Esophagus squamous epithelium (tissue), 5 donors: ENCODE measurements around the gene AK8. TPM values are rescaled to one million over a fixed set of nuclear protein-coding genes. Genes with fewer than 3 reads are reported as not detected.
A peak's percentile ranks its signal among the peaks of the same experiment; 100 is the strongest.

Experiments
- DNase-seq: peaks from one replicate; lab custom pipeline; 2025; lab: John Stamatoyannopoulos, UW
- H3K27ac ChIP-seq, 4 donors: fragments of 200-600 bp; sonication (generic); one replicate each; pipeline ENCODE4 v1.5.1; 2016 to 2019; ENCODE audit warnings: mild to moderate bottlenecking in 1 of 4
- H3K27me3 ChIP-seq, 4 donors: fragments of 200-600 bp; sonication (generic); 1 replicate in 3 of 4; 2 replicates in 1 of 4; pipeline versions ENCODE4 v1.5.1 to v1.6.0; 2017 to 2021; ENCODE audit warnings: antibody characterized with exemption in 1 of 4
- H3K36me3 ChIP-seq, 3 donors: fragments of 200-600 bp; sonication (generic); one replicate each; pipeline ENCODE4 v1.5.1; 2016 to 2019
- H3K4me1 ChIP-seq, 3 donors: fragments of 200-600 bp; sonication (generic); one replicate each; pipeline ENCODE4 v1.5.1; 2017 to 2019
- H3K4me3 ChIP-seq, 4 donors: fragments of 200-600 bp; sonication (generic); 1 replicate in 3 of 4; 2 replicates in 1 of 4; pipeline ENCODE4 v1.5.1; 2016 to 2019; ENCODE audit warnings: mild to moderate bottlenecking in 2 of 4, moderate library complexity in 1 of 4
- H3K9me3 ChIP-seq, 3 donors: fragments of 200-600 bp; sonication (generic); one replicate each; pipeline ENCODE4 v1.5.1; 2016 to 2019
- POLR2A ChIP-seq, 4 donors: fragments of 450-650 bp; IDR thresholded peaks; one replicate each; pipeline ENCODE4 v1.6.1; 2017; ENCODE audit warnings: antibody characterized with exemption in 4 of 4, mild to moderate bottlenecking in 4 of 4, moderate library complexity in 3 of 4
- WGBS, 2 donors: methylation state at CpG; one replicate each; pipeline ENCODE4 v1.1.5; 2018; 5-methylcytosine and 5-hydroxymethylcytosine counted together
- intact Hi-C: fragments of 100-400 bp; cut with DNase I; formaldehyde crosslinking; loops from one replicate; pipeline ENCODE4 v1.15.0; 2022
- total RNA-seq, 4 donors: library from RNA; depleted of rRNA; stranded (reverse); fragments of >200 nt; gene quantifications; one replicate each; pipeline ENCODE4 v1.1.0, GENCODE V29; 2016
- TF ChIP-seq, protein P1 (sequence below), 6 experiments: fragments of 450-650 bp in 4 of 6; fragments of 200-600 bp in 2 of 6; sonication (generic) in 2 of 6; IDR thresholded peaks; one replicate each; pipeline ENCODE4 v1.5.1; 2016 to 2019; ENCODE audit warnings: antibody characterized with exemption in 6 of 6, mild to moderate bottlenecking in 4 of 6, moderate library complexity in 4 of 6
- donor health status: DM: yes; HTN: yes; CAD: no.

AK8 gene
- total RNA-seq, 4 donors from 2014 or later, result 0.38 to 1.1 (median 0.48) TPM; not detected in 1

DNA sequence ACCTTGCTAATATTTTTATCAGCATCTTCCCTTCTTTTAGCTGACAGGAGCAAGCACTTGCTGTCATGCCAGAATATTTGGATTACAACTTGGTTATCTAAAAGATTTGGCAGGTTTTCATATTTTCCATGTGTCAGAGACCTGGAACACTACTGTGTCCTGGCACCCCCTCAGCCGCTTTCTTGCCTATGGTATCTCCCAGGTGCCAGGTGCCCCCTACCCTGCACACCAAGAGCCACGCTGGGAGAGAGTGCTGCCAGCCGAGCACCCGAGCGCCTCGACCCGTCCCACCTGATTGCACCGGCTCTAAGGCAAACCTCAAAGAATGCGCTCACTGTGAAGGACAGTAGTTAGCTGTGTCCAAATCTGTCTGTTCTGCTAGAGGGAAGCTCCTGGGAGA is 123.0 kb downstream of the AK8 start:
- peaks cover 0 to 17% (median 0%) of the 10 kb centered on the region in 3 donors for H3K4me1 ChIP-seq
- H3K36me3 ChIP-seq, result no peaks in the 10 kb centered on the region
- 89 to 96% methylated on average over 3 to 6 of the region's 9 CpGs for WGBS, 2 donors
- DNase-seq, result no peak
- no peaks in the 10 kb centered on the region for H3K27me3 ChIP-seq
- no peaks in the 10 kb centered on the region for H3K9me3 ChIP-seq
- H3K27ac ChIP-seq, result no peak overlapping the region
- TF ChIP-seq POLR2A (IDR thresholded peaks at IDR 0.05), result no peak
- TF ChIP-seq, protein P1, sequence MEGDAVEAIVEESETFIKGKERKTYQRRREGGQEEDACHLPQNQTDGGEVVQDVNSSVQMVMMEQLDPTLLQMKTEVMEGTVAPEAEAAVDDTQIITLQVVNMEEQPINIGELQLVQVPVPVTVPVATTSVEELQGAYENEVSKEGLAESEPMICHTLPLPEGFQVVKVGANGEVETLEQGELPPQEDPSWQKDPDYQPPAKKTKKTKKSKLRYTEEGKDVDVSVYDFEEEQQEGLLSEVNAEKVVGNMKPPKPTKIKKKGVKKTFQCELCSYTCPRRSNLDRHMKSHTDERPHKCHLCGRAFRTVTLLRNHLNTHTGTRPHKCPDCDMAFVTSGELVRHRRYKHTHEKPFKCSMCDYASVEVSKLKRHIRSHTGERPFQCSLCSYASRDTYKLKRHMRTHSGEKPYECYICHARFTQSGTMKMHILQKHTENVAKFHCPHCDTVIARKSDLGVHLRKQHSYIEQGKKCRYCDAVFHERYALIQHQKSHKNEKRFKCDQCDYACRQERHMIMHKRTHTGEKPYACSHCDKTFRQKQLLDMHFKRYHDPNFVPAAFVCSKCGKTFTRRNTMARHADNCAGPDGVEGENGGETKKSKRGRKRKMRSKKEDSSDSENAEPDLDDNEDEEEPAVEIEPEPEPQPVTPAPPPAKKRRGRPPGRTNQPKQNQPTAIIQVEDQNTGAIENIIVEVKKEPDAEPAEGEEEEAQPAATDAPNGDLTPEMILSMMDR (IDR thresholded peaks at IDR 0.05), result no peak
- intact Hi-C loops, result no loop called here
- H3K4me3 ChIP-seq, result no peak overlapping the region

DNA sequence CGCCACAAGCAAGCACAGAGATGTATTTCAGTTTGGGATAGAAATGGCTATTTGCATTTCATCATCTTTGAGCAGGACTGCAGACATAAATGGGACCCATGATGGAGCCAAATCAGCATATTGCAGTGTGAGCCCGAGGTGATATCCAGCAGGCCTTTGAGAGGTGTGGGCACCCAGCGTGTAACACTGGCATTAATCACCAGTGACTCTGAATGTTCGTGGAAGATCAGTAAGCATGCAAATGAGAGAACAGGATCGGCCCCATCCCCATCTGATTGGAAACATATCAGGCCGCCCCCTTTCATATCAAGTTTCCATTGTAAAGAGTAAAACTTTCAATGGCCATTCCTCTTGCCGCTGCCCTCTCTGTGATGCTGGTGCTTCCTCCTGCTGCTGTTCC is 123.8 kb downstream of the AK8 start:
- Histone ChIP-seq H3K4me1 (peaks cover 0 to 17% (median 0%) of the 10 kb centered on the region in 3 donors), H3K27me3 (no peaks in the 10 kb centered on the region), H3K27ac (no peak overlapping the region), H3K4me3 (no peak overlapping the region), H3K36me3 (no peaks in the 10 kb centered on the region), H3K9me3 (no peaks in the 10 kb centered on the region)
- no peak for DNase-seq
- WGBS, 2 donors, result 83 to 92% methylated on average over 3 to 7 of the region's 7 CpGs
- intact Hi-C loops, result no loop called here
- TF ChIP-seq, protein P1 (IDR thresholded peaks at IDR 0.05), result no peak
- no peak for TF ChIP-seq POLR2A (IDR thresholded peaks at IDR 0.05)

DNA sequence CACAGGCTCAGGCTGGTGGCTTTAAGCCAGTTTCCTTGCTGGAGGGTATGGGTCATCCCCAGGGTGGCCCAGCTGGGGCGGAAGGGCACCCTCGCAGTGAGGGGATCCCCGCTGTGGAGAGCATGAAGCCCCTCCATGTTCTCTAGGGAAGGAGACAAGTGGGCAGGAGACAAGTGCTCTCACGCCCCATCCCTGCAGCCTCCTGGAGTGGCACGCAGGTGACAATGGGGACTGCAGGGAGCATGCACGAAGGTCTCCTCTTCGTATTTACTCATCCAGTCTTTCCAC is 124.5 kb downstream of the AK8 start:
- H3K27ac ChIP-seq, result no peak overlapping the region
- no peak for DNase-seq
- no peak for TF ChIP-seq POLR2A (IDR thresholded peaks at IDR 0.05)
- TF ChIP-seq, protein P1 (IDR thresholded peaks at IDR 0.05), result no peak
- intact Hi-C loops, result no loop called here
- no peaks in the 10 kb centered on the region for H3K9me3 ChIP-seq
- H3K4me3 ChIP-seq, result no peak overlapping the region
- H3K27me3 ChIP-seq, result no peaks in the 10 kb centered on the region
- no peaks in the 10 kb centered on the region for H3K36me3 ChIP-seq
- 88% methylated on average over 4 of the region's 7 CpGs; no CpG with 5 or more reads in 1 of the 2 donors for WGBS, 2 donors
- H3K4me1 ChIP-seq, result peaks cover 0 to 17% (median 0%) of the 10 kb centered on the region in 3 donors

DNA sequence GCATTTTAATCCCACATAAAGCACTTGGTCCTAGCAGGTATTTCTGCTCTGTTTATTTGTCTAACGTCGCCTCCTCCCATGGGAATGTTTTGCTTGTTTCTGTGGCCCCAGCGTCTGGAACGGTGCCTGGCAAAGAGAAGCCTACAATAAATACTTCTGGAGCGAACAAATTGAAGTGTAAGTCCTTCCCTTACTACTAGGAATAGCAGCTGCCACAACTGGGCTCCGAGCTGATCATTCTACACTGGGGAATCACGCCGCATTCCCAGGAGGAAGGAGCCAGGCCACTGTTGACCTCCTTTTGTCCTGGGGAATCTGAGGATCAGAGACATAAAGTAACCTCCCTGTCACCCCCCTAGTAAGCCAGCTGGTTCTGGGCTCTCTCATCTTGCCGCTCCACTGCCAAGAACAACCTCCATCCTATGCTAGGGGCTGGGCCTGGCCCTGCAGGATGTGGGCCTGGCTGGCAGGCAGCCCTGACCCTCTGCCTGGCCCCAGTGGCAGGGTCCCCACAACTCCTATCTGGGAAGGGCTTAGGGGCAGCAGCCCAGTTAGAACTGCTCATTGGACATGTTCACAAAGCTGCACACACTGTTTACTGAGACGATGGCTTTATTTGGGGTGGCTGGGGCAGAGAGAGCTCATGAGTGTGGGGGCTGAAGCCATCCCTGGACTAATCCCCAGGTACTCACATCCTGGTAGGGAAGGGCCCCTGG is 125.0 kb downstream of the AK8 start:
- intact Hi-C loops, result no loop called here
- Histone ChIP-seq H3K27me3 (no peaks in the 10 kb centered on the region), H3K27ac (peak overlapping the region in 1 of 4 donors; percentile 25), H3K4me1 (peaks cover 0 to 17% (median 0%) of the 10 kb centered on the region in 3 donors), H3K36me3 (no peaks in the 10 kb centered on the region), H3K4me3 (no peak overlapping the region), H3K9me3 (no peaks in the 10 kb centered on the region)
- TF ChIP-seq POLR2A (IDR thresholded peaks at IDR 0.05), result no peak
- TF ChIP-seq, protein P1 (IDR thresholded peaks at IDR 0.05), result no peak
- 28 to 34% methylated on average over 4 to 7 of the region's 10 CpGs for WGBS, 2 donors
- no peak for DNase-seq

DNA sequence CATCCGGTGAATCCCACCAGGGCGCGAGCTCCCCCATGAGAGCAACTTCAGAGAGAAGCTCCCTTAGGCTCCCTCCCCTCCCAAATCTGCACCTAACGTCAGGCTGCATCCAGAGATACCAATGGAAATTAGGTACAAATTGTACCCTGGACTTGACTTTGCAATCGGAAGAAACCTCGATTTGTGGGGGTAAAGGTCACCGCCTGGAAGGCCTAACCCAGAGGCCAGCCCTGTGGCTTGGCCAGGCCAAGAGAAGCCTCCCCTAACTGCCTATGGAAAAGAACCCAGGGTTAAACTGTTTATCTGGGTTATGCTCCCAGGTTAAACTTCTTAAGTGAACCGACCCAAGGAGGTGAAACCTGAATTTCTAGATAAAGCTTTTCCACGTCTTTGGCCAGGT is 127.4 kb downstream of the AK8 start:
- 76 to 78% methylated on average over 5 to 8 of the region's 9 CpGs for WGBS, 2 donors
- no peaks in the 10 kb centered on the region for H3K9me3 ChIP-seq
- H3K27me3 ChIP-seq, result peaks cover 0 to 12% (median 0%) of the 10 kb centered on the region in 4 donors

More for the DNA sequence above, 127.4 kb downstream of the AK8 start:
- DNase-seq, result no peak
- Histone ChIP-seq H3K4me1 (peaks cover 0 to 17% (median 0%) of the 10 kb centered on the region in 3 donors), H3K4me3 (no peak overlapping the region), H3K36me3 (no peaks in the 10 kb centered on the region), H3K27ac (no peak overlapping the region)
- intact Hi-C loops, result no loop called here
- TF ChIP-seq POLR2A (IDR thresholded peaks at IDR 0.05), result no peak
- TF ChIP-seq, protein P1 (IDR thresholded peaks at IDR 0.05), result no peak
